Measurements from ENCODE around the gene CTTNBP2NL. TPM values are rescaled to one million over a fixed set of nuclear protein-coding genes. Genes with fewer than 3 reads are reported as not detected.
A peak's percentile ranks its signal among the peaks of the same experiment; 100 is the strongest.

The CTTNBP2NL gene
- 10 to 100 TPM; 53.5 to 66.6 (median 59.6) TPM for total RNA-seq

DNA sequence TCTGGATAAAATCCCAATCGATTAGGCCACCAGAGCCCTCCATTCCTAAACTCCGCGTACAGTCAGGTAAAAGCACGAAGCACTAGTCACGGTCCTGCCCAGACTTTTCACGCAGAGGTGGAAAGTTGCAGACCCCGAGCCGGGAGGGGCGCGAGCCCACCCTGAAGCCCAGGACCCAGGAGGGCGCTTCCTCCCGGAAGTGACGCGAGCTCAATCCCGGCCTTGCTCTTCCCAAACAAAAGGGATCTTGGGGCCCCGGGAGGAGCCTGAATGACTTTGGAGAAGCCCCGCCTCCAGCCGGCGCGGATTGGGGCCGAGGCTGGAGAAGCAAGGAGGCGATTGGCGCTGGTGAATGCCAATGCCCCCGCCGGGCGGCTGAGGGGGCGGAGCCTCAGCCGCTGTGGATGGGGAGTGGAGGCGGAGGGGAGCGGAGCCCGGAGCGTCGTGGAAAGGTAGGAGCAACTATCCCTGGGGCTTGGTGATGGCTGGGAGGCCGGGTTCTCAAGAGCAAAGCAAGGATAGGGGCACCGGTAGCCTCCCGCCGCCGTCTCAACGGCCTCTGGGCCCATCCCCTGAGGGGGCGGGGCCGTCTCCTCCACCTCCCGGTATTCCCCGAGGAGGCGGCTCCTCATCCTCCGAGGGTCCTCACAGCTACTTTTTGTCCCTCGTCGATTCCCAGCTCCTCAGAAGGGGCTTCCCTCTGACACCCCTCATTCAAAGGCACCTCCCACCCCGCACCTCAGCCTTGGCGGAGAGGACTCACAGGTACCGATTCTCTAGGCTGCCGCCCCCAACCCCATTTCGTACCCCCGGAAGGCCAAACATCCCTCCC, at the start of gene CTTNBP2NL:
TSS of gene CTTNBP2NL (plus strand) at position 394 of the 832 bp plus-strand sequence. CDS start 19,952 bp downstream, outside the sequence.
- TF ChIP-seq, protein P1, sequence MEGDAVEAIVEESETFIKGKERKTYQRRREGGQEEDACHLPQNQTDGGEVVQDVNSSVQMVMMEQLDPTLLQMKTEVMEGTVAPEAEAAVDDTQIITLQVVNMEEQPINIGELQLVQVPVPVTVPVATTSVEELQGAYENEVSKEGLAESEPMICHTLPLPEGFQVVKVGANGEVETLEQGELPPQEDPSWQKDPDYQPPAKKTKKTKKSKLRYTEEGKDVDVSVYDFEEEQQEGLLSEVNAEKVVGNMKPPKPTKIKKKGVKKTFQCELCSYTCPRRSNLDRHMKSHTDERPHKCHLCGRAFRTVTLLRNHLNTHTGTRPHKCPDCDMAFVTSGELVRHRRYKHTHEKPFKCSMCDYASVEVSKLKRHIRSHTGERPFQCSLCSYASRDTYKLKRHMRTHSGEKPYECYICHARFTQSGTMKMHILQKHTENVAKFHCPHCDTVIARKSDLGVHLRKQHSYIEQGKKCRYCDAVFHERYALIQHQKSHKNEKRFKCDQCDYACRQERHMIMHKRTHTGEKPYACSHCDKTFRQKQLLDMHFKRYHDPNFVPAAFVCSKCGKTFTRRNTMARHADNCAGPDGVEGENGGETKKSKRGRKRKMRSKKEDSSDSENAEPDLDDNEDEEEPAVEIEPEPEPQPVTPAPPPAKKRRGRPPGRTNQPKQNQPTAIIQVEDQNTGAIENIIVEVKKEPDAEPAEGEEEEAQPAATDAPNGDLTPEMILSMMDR (IDR thresholded peaks at IDR 0.05): no peak
- TF ChIP-seq POLR2A (IDR thresholded peaks at IDR 0.05): no peak
- peak within 1 kb of the TSS; percentile 84 for H3K4me3 ChIP-seq (ENCODE audit: low read depth, poor library complexity, severe bottlenecking)
- DNase-seq (ENCODE audit: low spot score in 2 of 2): peak; percentile 98 to 99
- WGBS, 2 donors: 0 to 1% methylated on average over 53 of the region's 53 CpGs
- intact Hi-C loops (cut with DNase I; ENCODE audit: low total_unique reads): loop anchor here (10.0 kb wide), 1 partner anchor 219 kb away; the partner anchor contains the start of genes CAPZA1 and ST7L

DNA sequence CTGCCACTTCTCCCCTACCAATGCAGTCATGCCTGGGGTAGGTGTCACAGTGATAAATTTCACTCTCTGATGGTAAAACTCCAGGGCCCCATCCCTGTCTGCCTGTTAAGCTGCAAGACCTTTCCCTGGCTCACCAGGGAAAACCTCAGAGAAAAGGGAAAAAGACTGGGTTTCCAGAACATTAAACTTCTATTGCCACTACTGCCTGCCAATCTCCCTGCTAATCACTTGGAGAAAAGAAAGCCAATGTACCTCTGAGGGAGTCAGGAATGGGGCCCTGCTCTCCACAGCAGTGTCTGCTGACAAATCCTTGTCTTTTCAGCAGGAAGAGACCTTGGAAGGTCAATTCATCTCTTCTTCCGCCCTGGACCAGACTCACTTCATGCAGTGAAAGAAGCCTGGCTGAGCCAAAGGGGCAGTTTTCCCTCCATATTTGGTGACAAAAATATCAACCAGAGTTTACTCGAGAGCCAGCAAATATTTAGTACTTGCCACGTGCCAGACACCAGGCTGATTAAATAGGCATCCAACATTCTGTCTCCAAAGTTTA, 49.1 kb upstream of the CTTNBP2NL start:
- WGBS, 2 donors: 65 to 82% methylated on average over 3 of the region's 3 CpGs
- TF ChIP-seq, protein P1 (IDR thresholded peaks at IDR 0.05): no peak
- no peak for TF ChIP-seq POLR2A (IDR thresholded peaks at IDR 0.05)
- no peak overlapping the region for H3K4me3 ChIP-seq (ENCODE audit: low read depth, poor library complexity, severe bottlenecking)
- DNase-seq (ENCODE audit: low spot score in 2 of 2): no peak
- intact Hi-C loops (cut with DNase I; ENCODE audit: low total_unique reads): no loop called here

DNA sequence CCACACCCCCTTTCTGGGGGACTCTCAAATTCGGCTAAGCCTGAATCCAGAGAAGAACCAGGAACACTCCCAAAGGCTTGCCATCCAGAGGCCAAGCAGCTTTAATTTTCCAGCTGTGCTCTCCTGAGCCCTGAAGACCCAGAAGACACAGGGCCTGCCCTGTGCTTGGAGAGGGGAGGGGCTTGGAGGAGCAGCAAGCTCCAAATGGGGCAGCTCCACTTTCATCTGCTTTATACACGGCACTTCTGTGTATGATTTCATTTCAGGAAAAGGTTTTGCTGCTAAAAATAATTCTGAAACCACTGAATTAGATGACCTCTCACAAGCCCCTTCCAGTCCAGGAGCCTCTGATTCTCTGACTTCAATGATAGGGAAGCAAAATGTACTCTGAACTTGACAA, 39.2 kb upstream of the CTTNBP2NL start:
- TF ChIP-seq, protein P1 (IDR thresholded peaks at IDR 0.05): no peak
- no peak for TF ChIP-seq POLR2A (IDR thresholded peaks at IDR 0.05)
- no peak overlapping the region for H3K4me3 ChIP-seq (ENCODE audit: low read depth, poor library complexity, severe bottlenecking)
- no peak for DNase-seq (ENCODE audit: low spot score in 2 of 2)
- 58 to 63% methylated on average over 2 of the region's 2 CpGs for WGBS, 2 donors
- intact Hi-C loops (cut with DNase I; ENCODE audit: low total_unique reads): no loop called here

GRCh38 chr1:112357467-112357866, 38.5 kb upstream of the CTTNBP2NL start:
- no peak for TF ChIP-seq POLR2A (IDR thresholded peaks at IDR 0.05)
- TF ChIP-seq, protein P1 (IDR thresholded peaks at IDR 0.05): no peak
- no peak for DNase-seq (ENCODE audit: low spot score in 2 of 2)
- no peak overlapping the region for H3K4me3 ChIP-seq (ENCODE audit: low read depth, poor library complexity, severe bottlenecking)
- WGBS, 2 donors: 82 to 85% methylated on average over 6 of the region's 6 CpGs
- intact Hi-C loops (cut with DNase I; ENCODE audit: low total_unique reads): no loop called here

DNA sequence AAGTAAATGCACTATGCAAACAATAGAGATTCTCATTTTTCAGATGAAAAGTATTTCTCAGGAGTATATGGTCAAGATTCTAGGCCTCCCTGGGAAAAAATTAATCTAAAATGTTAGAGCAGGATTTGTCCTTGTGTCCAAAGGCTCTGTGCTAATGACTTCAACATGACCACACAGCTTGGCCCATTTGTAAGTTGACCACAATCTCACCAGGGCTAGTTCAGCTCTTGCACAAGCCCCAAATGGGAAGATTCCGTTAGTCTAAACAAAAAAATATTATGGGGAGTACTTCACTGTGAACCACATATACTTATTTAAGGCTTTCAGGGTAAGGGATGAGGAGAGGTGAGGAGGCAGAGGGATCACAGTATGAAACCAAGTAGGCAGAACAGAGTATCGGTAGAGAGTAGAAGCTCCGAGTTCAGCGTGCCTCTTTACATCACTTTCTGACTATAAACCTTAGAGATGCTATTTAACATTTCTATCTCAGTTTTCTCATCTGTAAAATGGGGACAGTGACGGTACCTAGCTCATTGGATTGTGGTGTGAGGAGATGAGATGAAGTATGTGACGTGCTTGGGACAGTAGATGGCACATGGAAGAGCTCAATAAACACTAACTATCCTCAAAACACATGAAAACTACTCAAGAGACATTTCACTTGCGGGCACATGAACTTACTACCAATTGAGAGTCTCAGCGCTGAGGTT, 37.8 kb upstream of the CTTNBP2NL start:
- TF ChIP-seq POLR2A (IDR thresholded peaks at IDR 0.05): no peak
- TF ChIP-seq, protein P1 (IDR thresholded peaks at IDR 0.05): no peak
- DNase-seq (ENCODE audit: low spot score in 2 of 2): no peak
- intact Hi-C loops (cut with DNase I; ENCODE audit: low total_unique reads): no loop called here
- WGBS, 2 donors: 69 to 74% methylated on average over 8 of the region's 8 CpGs
- H3K4me3 ChIP-seq (ENCODE audit: low read depth, poor library complexity, severe bottlenecking): no peak overlapping the region
